CD4-positive, alpha-beta T cell treated with Interferon gamma for 1 hour (primary cell): ENCODE measurements around the gene FXYD2.

Experiments
- DNase-seq: peaks from one replicate; pipeline ENCODE4 v3.0.0-alpha.2; 2020

Gene FXYD2

DNA sequence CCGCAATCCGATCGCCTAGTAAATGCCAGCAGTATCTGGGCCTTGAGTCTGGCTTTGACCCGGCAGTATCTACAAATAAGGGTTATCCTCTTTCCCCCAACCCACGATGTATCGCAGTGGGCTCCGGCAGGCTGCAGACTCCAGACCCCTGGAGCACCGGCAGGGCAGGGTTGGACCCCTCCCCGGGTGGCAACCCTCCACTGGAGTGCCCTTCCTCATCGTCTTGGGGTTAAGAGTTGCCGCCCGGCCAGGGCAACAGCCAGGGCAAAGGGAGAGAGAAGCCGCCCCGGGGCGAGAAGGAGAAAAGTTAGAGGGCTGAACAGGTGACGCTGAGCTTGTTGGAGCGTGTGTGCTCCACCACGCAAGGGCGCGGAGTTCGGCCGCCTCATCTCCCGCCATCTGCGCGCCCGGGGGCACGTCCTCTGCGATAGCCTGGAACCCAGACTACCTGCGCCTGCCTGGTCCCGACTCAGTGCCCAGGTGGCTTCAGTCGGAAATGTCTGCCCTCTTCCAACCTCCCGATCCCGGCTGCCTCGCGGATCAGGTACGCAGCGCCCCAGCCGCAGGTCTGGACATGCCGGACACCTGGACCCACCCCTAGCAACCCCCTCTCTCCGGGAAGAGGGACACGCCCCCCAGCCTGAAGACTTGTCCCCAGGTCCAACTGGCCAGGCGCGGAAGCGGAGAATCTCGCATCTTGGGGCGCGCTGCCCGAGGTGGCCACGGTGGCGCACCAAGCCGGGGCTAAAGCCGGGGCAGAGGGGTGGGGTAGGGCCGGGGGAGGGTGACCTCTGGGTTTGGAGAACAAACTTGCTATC, 28.7 kb downstream of the FXYD2 start:
- DNase-seq, result no peak

GRCh38 chr11:117794772-117795629, 29.5 kb downstream of the FXYD2 start:
- DNase-seq, result no peak

DNA sequence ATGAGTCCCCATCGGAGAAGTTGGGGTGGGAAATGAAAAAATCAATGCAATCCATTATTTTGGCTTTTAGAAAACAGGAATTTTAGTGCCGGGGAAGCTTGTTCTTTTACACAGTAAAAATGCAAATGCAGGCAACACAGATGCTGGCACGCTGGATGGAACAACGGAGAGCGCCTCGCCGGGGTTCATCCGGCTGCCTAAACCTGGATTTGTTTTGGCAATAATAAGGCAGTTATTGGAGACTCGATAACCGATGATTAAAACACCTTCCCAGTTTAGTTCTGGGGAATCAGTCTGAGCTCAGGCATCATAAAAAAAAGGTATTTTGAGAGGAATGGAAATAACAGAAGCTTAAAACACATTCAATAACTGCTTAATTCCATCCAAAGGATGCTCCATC, 30.4 kb downstream of the FXYD2 start:
- DNase-seq, result no peak

DNA sequence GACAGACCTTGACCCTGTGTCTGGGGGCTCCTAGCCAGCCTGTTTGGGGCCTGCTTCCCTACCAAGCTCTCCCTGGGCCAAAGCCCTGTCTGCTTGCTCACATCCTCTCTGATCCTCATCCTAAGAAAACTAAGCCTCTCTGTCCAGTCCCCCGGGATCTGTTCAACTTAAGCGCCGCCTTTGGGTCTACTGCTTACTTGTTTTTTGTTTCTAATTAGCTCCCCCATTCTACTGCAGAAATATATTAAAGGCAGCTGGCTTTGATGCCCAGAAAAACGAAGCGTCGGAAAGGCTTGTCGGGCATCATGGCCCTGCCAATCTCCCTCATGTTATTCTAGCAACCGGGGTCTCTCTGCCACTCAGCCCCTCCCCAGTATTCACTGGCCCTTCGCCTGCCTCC, 31.0 kb downstream of the FXYD2 start:
- no peak for DNase-seq

GRCh38 chr11:117792992-117793391, 31.6 kb downstream of the FXYD2 start:
- no peak for DNase-seq

GRCh38 chr11:117792241-117792640, 32.3 kb downstream of the FXYD2 start:
- DNase-seq, result no peak

DNA sequence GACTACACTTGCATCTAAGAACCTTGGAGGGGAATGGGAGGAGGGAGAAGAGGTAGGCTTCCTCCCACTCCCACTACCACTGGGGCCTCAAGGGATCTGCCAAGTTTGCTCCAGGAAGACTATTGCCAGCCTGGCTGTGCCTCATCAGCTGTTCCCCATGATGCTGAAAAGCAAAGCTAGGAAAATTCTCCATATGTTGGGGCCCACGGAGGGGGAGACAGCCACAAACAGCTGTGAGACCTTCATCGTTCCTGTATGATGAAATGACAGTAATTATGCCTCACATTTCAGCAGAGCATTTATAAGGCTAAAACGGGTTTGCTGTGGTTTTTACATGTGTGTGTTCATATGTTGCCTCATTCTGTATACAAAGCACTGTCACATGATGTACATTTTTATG, 34.3 kb downstream of the FXYD2 start:
- no peak for DNase-seq

DNA sequence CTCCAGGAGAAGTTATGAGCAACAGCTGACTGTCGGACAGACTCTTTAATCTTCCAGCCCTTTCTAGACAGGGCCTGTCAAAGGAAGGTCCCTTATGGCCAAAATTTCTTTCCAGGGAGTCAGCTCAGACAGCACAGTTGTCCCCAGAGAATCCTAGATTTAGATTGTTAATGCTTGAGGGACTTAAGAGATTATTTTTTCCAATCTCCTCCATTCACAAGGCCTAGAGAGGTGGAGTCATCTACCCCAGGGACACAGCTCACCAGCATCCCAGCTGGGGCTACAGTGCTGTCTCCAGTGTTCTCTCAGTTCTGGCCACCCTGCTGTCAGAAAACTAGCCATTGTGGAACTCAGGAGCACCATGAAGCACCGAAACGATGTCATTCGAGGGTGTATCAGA, 35.3 kb downstream of the FXYD2 start:
- no peak for DNase-seq

DNA sequence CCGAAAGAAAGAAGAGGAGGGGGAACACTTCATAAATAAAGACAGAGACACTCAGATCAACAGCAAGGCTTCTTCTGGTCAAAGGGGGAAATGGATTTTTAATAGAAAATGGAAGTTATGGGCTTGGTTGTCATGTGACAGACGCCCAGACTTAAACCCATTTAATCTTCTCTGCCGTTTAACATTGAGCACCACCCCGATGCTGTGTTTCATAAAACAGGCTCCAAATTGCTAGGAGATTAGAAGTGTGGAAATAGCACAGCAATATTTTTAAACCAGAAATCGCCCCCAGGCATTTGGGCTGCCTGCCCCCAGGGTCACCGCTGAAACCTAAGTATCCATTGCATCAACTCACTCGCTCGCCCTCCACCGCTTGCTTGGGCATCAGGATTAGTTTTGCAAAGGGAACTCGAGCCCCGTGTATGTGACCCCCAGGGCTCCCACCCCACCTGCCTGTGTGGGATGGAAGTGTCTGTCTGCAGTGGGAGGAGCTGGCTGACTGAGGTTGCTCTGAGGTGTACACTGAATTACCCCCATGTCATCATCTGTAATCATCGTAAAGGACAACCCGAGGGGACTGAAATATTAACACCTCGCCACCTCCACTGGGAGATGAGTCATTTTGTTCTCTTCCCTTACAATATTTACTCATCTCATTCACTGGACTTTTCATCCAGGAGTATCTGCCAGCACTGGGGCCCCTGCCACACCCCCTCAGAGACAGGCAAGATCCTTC, 38.2 kb downstream of the FXYD2 start:
- no peak for DNase-seq

GRCh38 chr11:117782101-117782500, 42.4 kb downstream of the FXYD2 start:
- DNase-seq, result no peak

GRCh38 chr11:117781627-117782026, 42.9 kb downstream of the FXYD2 start:
- no peak for DNase-seq

GRCh38 chr11:117780456-117780855, 44.1 kb downstream of the FXYD2 start:
- DNase-seq, result no peak

- DNase-seq, result no peak
Measured at GRCh38 chr11:117774553-117774952, 50.0 kb downstream of the FXYD2 start.

DNA sequence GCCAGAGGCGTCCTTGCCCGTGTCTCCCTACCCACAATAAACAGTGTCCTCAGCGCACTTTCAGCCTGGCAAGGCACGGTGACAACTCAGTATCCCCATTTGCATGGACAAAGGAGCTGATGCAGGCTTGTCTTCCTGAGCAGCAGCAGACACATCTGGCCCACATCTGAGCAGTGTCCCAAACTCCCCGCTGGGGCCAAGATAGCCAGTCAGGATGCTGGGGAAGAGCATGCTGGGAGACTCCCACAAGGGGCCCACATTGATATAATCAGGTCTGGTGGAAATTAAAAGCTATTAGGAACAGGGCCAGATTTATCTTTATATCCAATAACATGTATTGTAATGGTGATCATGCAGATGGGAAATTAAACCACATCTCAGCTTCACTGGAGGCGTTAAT, 52.2 kb downstream of the FXYD2 start:
- DNase-seq, result no peak

DNA sequence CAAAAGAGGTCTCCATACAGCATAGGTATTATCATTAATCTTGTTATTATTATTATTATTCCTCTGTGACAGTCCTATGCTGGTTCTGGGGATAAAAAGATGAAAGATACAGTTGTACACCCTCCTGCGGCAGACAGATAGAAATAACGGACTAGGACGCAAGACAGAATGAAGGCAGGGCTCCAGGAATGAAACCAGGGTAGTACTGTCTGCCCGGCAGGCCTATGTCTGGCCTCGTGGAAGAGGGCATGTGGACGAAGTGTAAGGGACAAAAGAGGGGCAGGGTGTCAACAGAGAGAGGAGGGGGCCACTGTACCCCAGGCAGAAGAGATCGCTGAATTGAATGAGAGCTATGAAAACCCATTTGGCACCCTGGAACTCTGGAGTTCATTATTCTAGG, 52.7 kb downstream of the FXYD2 start:
- no peak for DNase-seq

GRCh38 chr11:117771197-117771596, 53.3 kb downstream of the FXYD2 start:
- DNase-seq, result no peak

GRCh38 chr11:117770061-117770460, 54.5 kb downstream of the FXYD2 start:
- DNase-seq, result no peak
